Fibroblast of peridontal ligament (primary cell): ENCODE data around the gene PIGK.

Experiments used
- DNase-seq: peaks from one replicate; pipeline ENCODE4 v3.0.0-alpha.2; 2010; ENCODE audit errors: extremely low read depth

PIGK gene

GRCh38 chr1:77039111-77039510 lies 180.1 kb downstream of the PIGK start:
- no peak for DNase-seq
